Measurements from ENCODE around the gene TPCN1. TPM values are rescaled to one million over a fixed set of nuclear protein-coding genes. Genes with fewer than 3 reads are reported as not detected.

Gene TPCN1
- total RNA-seq, 1 experiment from 2014 or later: 32.7 TPM

DNA sequence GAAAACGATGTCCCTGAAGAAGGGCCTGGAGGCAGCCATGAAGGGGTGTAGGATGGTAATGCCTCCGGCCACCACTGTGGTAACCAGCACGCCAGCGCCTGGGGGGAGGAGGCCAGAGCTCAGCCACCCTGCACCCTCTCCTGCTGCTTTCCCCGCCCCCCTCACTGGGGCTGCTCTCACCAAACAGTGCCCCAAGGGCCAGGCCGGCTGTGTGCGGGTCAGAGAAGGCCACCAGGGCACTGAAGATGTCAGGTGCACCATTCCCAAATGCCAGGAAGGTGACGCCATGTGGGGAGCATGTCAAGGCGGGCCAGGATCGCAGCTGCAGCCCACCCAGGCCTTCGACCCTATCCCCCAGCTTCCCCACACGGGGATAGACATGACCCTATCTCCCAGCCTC, 99.1 kb downstream of the TPCN1 start:
- CTCF ChIA-PET: interaction anchor here (1.4 to 3.2 kb wide), 2 partner anchors 10 to 105 kb away, joined by 4 to 17 read pairs; no protein-coding TSS in a partner anchor

More for the DNA sequence above, 99.1 kb downstream of the TPCN1 start:
- H3K9me3 Mint-ChIP-seq: peaks cover 12% of the 10 kb centered on the region
- ATAC-seq (no peak; the same call in 1 of the 2 replicates), DNase-seq (ENCODE audit: low spot score) (no peak)
- H3K36me3 Mint-ChIP-seq: peaks cover 18% of the 10 kb centered on the region
- H3K4me3 Mint-ChIP-seq: no peak overlapping the region
- TF ChIP-seq CBFB (CRISPR knock-in tag; IDR thresholded peaks at IDR 0.05; ENCODE audit: low read depth): no peak
- TF ChIP-seq, protein P1, sequence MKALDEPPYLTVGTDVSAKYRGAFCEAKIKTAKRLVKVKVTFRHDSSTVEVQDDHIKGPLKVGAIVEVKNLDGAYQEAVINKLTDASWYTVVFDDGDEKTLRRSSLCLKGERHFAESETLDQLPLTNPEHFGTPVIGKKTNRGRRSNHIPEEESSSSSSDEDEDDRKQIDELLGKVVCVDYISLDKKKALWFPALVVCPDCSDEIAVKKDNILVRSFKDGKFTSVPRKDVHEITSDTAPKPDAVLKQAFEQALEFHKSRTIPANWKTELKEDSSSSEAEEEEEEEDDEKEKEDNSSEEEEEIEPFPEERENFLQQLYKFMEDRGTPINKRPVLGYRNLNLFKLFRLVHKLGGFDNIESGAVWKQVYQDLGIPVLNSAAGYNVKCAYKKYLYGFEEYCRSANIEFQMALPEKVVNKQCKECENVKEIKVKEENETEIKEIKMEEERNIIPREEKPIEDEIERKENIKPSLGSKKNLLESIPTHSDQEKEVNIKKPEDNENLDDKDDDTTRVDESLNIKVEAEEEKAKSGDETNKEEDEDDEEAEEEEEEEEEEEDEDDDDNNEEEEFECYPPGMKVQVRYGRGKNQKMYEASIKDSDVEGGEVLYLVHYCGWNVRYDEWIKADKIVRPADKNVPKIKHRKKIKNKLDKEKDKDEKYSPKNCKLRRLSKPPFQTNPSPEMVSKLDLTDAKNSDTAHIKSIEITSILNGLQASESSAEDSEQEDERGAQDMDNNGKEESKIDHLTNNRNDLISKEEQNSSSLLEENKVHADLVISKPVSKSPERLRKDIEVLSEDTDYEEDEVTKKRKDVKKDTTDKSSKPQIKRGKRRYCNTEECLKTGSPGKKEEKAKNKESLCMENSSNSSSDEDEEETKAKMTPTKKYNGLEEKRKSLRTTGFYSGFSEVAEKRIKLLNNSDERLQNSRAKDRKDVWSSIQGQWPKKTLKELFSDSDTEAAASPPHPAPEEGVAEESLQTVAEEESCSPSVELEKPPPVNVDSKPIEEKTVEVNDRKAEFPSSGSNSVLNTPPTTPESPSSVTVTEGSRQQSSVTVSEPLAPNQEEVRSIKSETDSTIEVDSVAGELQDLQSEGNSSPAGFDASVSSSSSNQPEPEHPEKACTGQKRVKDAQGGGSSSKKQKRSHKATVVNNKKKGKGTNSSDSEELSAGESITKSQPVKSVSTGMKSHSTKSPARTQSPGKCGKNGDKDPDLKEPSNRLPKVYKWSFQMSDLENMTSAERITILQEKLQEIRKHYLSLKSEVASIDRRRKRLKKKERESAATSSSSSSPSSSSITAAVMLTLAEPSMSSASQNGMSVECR (CRISPR knock-in tag; IDR thresholded peaks at IDR 0.05; ENCODE audit: borderline replicate concordance): no peak
- TF ChIP-seq, protein P2, sequence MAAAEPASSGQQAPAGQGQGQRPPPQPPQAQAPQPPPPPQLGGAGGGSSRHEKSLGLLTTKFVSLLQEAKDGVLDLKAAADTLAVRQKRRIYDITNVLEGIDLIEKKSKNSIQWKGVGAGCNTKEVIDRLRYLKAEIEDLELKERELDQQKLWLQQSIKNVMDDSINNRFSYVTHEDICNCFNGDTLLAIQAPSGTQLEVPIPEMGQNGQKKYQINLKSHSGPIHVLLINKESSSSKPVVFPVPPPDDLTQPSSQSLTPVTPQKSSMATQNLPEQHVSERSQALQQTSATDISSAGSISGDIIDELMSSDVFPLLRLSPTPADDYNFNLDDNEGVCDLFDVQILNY (CRISPR knock-in tag; IDR thresholded peaks at IDR 0.05): no peak
- TF ChIP-seq TP53 (CRISPR knock-in tag; IDR thresholded peaks at IDR 0.05): no peak
- TF ChIP-seq KAT7 (CRISPR knock-in tag; IDR thresholded peaks at IDR 0.05; ENCODE audit: borderline replicate concordance): no peak
- no peak for TF ChIP-seq FOXJ3 (CRISPR knock-in tag; IDR thresholded peaks at IDR 0.05; ENCODE audit: borderline replicate concordance)
- TF ChIP-seq, protein P3, sequence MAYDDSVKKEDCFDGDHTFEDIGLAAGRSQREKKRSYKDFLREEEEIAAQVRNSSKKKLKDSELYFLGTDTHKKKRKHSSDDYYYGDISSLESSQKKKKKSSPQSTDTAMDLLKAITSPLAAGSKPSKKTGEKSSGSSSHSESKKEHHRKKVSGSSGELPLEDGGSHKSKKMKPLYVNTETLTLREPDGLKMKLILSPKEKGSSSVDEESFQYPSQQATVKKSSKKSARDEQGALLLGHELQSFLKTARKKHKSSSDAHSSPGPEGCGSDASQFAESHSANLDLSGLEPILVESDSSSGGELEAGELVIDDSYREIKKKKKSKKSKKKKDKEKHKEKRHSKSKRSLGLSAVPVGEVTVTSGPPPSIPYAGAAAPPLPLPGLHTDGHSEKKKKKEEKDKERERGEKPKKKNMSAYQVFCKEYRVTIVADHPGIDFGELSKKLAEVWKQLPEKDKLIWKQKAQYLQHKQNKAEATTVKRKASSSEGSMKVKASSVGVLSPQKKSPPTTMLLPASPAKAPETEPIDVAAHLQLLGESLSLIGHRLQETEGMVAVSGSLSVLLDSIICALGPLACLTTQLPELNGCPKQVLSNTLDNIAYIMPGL (CRISPR knock-in tag; IDR thresholded peaks at IDR 0.05): no peak
- TF ChIP-seq CREB1 (CRISPR knock-in tag; IDR thresholded peaks at IDR 0.05): no peak
- TF ChIP-seq, protein P4, sequence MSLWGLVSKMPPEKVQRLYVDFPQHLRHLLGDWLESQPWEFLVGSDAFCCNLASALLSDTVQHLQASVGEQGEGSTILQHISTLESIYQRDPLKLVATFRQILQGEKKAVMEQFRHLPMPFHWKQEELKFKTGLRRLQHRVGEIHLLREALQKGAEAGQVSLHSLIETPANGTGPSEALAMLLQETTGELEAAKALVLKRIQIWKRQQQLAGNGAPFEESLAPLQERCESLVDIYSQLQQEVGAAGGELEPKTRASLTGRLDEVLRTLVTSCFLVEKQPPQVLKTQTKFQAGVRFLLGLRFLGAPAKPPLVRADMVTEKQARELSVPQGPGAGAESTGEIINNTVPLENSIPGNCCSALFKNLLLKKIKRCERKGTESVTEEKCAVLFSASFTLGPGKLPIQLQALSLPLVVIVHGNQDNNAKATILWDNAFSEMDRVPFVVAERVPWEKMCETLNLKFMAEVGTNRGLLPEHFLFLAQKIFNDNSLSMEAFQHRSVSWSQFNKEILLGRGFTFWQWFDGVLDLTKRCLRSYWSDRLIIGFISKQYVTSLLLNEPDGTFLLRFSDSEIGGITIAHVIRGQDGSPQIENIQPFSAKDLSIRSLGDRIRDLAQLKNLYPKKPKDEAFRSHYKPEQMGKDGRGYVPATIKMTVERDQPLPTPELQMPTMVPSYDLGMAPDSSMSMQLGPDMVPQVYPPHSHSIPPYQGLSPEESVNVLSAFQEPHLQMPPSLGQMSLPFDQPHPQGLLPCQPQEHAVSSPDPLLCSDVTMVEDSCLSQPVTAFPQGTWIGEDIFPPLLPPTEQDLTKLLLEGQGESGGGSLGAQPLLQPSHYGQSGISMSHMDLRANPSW (CRISPR knock-in tag; conservative IDR thresholded peaks at IDR 0.05; ENCODE audit: low read depth): no peak
- TF ChIP-seq, protein P5, sequence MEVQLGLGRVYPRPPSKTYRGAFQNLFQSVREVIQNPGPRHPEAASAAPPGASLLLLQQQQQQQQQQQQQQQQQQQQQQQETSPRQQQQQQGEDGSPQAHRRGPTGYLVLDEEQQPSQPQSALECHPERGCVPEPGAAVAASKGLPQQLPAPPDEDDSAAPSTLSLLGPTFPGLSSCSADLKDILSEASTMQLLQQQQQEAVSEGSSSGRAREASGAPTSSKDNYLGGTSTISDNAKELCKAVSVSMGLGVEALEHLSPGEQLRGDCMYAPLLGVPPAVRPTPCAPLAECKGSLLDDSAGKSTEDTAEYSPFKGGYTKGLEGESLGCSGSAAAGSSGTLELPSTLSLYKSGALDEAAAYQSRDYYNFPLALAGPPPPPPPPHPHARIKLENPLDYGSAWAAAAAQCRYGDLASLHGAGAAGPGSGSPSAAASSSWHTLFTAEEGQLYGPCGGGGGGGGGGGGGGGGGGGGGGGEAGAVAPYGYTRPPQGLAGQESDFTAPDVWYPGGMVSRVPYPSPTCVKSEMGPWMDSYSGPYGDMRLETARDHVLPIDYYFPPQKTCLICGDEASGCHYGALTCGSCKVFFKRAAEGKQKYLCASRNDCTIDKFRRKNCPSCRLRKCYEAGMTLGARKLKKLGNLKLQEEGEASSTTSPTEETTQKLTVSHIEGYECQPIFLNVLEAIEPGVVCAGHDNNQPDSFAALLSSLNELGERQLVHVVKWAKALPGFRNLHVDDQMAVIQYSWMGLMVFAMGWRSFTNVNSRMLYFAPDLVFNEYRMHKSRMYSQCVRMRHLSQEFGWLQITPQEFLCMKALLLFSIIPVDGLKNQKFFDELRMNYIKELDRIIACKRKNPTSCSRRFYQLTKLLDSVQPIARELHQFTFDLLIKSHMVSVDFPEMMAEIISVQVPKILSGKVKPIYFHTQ (CRISPR knock-in tag; IDR thresholded peaks at IDR 0.05): no peak
- TF ChIP-seq NR2C2 (CRISPR knock-in tag; IDR thresholded peaks at IDR 0.05): no peak
- TF ChIP-seq ZNF423 (CRISPR knock-in tag; IDR thresholded peaks at IDR 0.05): no peak
- no peak for TF ChIP-seq ZNF232 (CRISPR knock-in tag; IDR thresholded peaks at IDR 0.05)
- no peak for TF ChIP-seq CREM (CRISPR knock-in tag; IDR thresholded peaks at IDR 0.05)
- TF ChIP-seq, protein P6, sequence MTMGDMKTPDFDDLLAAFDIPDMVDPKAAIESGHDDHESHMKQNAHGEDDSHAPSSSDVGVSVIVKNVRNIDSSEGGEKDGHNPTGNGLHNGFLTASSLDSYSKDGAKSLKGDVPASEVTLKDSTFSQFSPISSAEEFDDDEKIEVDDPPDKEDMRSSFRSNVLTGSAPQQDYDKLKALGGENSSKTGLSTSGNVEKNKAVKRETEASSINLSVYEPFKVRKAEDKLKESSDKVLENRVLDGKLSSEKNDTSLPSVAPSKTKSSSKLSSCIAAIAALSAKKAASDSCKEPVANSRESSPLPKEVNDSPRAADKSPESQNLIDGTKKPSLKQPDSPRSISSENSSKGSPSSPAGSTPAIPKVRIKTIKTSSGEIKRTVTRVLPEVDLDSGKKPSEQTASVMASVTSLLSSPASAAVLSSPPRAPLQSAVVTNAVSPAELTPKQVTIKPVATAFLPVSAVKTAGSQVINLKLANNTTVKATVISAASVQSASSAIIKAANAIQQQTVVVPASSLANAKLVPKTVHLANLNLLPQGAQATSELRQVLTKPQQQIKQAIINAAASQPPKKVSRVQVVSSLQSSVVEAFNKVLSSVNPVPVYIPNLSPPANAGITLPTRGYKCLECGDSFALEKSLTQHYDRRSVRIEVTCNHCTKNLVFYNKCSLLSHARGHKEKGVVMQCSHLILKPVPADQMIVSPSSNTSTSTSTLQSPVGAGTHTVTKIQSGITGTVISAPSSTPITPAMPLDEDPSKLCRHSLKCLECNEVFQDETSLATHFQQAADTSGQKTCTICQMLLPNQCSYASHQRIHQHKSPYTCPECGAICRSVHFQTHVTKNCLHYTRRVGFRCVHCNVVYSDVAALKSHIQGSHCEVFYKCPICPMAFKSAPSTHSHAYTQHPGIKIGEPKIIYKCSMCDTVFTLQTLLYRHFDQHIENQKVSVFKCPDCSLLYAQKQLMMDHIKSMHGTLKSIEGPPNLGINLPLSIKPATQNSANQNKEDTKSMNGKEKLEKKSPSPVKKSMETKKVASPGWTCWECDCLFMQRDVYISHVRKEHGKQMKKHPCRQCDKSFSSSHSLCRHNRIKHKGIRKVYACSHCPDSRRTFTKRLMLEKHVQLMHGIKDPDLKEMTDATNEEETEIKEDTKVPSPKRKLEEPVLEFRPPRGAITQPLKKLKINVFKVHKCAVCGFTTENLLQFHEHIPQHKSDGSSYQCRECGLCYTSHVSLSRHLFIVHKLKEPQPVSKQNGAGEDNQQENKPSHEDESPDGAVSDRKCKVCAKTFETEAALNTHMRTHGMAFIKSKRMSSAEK (CRISPR knock-in tag; IDR thresholded peaks at IDR 0.05; ENCODE audit: borderline replicate concordance): no peak
- no peaks in the 10 kb centered on the region for H3K27me3 Mint-ChIP-seq (ENCODE audit: low read depth)
- H3K4me1 Mint-ChIP-seq: no peaks in the 10 kb centered on the region
- POLR2A ChIA-PET: no interaction called here
- no peak overlapping the region for H3K27ac Mint-ChIP-seq
